Peyer's patch (tissue), 4 donors: ENCODE data around the gene MIA3.

Experiments used
- CTCF ChIP-seq, 6 experiments: fragments of 450-650 bp in 4 of 6; fragments of 200-600 bp in 2 of 6; sonication (generic) in 1 of 6; IDR thresholded peaks; one replicate each; pipeline ENCODE4 v1.5.1; 2017 to 2019; ENCODE audit warnings: antibody characterized with exemption in 6 of 6, mild to moderate bottlenecking in 3 of 6, moderate library complexity in 1 of 6
- POLR2A ChIP-seq, 2 donors: fragments of 450-650 bp; IDR thresholded peaks; one replicate each; pipeline ENCODE4 v1.5.1; 2017; ENCODE audit warnings: antibody characterized with exemption in 2 of 2, mild to moderate bottlenecking in 2 of 2, moderate library complexity in 2 of 2

DNA sequence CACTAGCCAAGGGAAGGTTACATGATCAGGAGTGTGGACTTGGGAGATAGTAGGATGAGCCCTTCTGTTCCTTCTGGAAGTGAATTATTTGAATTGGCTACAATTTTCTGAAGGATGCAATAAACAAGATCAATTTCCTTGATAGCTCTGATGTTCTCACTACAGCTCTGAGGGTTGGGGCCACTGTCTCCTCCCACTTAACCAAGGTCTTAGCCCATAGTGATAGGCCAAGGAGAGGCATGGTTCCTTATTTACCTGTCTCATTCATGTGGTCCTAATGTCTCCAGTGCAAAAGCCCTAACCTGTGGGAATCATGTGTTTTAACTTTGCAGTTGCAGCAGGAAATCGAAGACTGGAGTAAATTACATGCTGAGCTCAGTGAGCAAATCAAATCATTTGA lies 34.8 kb downstream of the MIA3 start:
- TF ChIP-seq POLR2A (IDR thresholded peaks at IDR 0.05) (no peak), CTCF (IDR thresholded peaks at IDR 0.05) (no peak)
